ENCODE data around the gene CACNA2D3.

The CACNA2D3 gene

DNA sequence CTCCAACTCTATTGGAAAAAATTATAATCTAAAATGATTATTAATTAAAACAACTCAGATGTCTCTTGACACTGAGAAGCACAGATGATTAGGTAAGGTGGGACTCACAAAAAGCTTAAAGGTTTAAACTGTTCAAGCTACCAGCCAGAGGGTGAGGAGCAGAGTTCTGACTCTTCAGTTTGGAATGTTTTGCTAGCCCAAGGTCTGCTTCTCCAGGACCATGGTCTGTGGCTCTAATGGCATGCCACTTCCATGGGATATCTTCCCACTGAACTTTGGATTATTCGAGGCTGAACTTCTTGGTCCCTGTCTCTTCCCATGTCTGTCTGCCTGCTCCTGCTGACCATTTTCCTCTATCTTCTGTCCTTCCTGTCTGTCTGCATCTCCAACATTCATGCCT lies 49.2 kb downstream of the CACNA2D3 start:
- no peak for DNase-seq (ENCODE audit: low read depth in 2 of 2)

- no peak for DNase-seq (ENCODE audit: low read depth in 2 of 2)
Measured at GRCh38 chr3:54171951-54172350, 49.6 kb downstream of the CACNA2D3 start.

GRCh38 chr3:54173371-54173770 lies 51.0 kb downstream of the CACNA2D3 start:
- no peak for DNase-seq (ENCODE audit: low read depth in 2 of 2)

GRCh38 chr3:54176106-54176505 lies 53.8 kb downstream of the CACNA2D3 start:
- DNase-seq (ENCODE audit: low read depth in 2 of 2) = no peak

DNA sequence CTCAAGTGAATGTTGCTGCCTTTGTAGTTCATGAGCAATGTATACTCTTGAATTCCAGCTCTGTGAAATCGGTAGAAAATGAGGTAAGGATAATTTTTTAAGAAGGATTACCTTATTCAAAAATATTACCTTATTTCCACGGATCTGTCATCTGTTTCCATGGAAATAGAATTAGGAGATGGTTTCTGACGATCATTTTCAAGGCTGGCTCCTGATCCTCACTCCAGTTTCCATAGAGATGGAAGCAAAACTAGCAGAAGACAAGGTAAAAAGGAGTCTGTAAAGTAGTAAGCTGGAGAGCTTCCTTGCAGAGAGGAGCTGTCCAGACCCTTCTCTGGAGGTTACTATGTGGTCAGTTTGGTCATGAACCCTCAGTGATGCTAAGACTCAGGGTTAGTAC lies 55.5 kb downstream of the CACNA2D3 start:
- DNase-seq (ENCODE audit: low read depth in 2 of 2) = no peak

- no peak for DNase-seq (ENCODE audit: low read depth in 2 of 2)
Measured at GRCh38 chr3:54178376-54178775, 56.0 kb downstream of the CACNA2D3 start.

DNA sequence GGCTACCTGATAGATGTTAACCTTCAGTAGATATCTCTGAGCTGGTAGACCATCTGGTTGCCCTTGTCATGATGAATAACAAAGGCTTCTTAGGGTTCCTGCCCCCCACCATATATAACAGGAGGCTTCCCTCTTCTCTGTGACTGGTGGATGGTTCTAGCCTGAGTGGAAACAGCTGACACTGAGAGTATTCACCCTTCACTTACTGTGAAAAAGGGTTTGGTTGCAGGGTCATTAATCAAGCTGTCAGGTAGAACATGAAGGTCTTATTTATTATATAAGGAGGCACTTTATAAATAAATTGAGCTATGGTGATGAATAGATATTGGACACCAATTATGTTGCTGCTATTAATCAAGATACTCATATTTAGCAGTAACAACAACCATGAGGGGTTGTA lies 58.6 kb downstream of the CACNA2D3 start:
- no peak for DNase-seq (ENCODE audit: low read depth in 2 of 2)

GRCh38 chr3:54182242-54182641 lies 59.9 kb downstream of the CACNA2D3 start:
- DNase-seq (ENCODE audit: low read depth in 2 of 2) = no peak

DNA sequence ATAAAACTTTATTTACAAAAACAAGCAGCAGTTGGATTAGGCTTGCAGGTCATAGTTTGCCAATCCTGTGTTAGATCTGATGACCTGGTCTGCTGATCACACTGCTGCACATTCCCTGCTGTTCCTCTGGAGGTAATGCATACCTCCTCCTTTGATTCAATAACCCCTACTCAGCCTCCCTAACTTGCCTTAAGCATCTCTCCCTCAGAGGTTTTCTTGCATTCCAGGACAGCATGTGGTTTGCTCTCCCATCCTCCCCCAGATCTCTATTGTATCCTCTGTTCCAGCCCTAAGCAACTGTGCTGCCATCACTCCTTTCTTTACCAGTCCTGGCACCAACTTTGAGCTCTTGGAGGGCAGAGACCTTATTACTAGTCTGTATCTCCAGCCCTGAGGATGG lies 63.4 kb downstream of the CACNA2D3 start:
- no peak for DNase-seq (ENCODE audit: low read depth in 2 of 2)

GRCh38 chr3:54188176-54188791 lies 65.9 kb downstream of the CACNA2D3 start:
- DNase-seq (ENCODE audit: low read depth in 2 of 2) = no peak

- no peak for DNase-seq (ENCODE audit: low read depth in 2 of 2)
Measured at GRCh38 chr3:54191220-54191619, 68.9 kb downstream of the CACNA2D3 start.

GRCh38 chr3:54192026-54192425 lies 69.7 kb downstream of the CACNA2D3 start:
- DNase-seq (ENCODE audit: low read depth in 2 of 2) = no peak

GRCh38 chr3:54193093-54193492 lies 70.7 kb downstream of the CACNA2D3 start:
- DNase-seq (ENCODE audit: low read depth in 2 of 2) = no peak

- DNase-seq (ENCODE audit: low read depth in 2 of 2) = no peak
Measured at GRCh38 chr3:54196360-54196991, 74.1 kb downstream of the CACNA2D3 start.

DNA sequence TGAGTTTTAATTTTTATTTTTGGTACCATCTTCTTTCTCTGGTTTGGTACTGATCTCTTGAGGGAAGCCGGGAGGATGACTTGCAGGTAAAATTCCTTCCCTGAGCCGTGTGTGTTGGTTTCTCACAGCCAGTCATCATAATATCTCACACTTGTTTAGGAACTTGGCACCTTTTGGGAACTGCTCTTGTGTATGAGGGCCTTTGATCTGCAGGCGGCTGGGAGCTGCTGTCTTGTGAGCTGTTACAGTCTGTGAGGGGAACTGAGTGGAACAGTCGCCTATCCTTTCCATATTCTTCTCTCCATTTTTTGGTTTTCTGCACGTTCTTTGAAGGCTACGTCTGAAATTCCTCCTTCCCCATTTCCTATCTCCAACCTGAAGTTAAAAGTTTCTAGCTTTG lies 75.2 kb downstream of the CACNA2D3 start:
- no peak for DNase-seq (ENCODE audit: low read depth in 2 of 2)

GRCh38 chr3:54198556-54198955 lies 76.2 kb downstream of the CACNA2D3 start:
- DNase-seq (ENCODE audit: low read depth in 2 of 2) = no peak

DNA sequence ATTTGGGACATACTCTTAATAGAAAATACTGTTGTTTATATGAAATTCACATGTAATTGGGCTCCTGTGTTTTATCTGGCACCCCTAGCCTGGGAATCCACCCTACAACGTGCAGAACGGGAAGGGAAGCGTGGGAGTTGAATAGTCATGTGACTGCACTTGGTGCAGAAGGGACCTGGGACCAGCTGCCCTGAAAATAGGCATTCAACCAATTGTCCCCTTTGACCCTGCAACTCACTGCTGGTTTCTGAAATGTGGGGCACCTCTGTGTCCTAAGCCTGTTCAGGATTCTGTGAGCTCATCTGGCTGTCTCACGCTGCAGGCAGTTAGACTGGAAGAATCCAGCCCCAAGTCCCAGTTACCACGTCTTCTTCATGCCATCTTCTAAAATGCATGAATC lies 79.7 kb downstream of the CACNA2D3 start:
- DNase-seq (ENCODE audit: low read depth in 2 of 2) = no peak

GRCh38 chr3:54202651-54203248 lies 80.4 kb downstream of the CACNA2D3 start:
- no peak for DNase-seq (ENCODE audit: low read depth in 2 of 2)

DNA sequence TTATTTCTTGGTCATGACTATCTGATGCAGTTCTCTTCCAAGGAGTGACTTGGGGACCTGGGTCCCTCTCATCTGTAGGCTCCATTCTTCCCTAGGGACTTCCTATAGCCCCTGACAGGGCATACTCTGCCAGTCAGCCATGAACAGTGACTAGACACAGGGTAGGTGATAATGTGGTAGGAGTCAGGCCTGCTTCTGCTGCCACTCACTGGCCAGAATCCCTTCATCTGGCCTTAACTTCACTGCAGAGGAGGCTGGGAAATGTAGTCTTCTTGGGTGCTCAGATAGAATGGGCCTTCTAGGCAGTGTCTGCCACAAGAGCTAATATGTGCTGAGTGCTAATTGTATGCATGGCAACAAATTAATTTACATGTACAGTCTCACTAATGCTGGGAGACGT lies 84.5 kb downstream of the CACNA2D3 start:
- DNase-seq (ENCODE audit: low read depth in 2 of 2) = no peak

DNA sequence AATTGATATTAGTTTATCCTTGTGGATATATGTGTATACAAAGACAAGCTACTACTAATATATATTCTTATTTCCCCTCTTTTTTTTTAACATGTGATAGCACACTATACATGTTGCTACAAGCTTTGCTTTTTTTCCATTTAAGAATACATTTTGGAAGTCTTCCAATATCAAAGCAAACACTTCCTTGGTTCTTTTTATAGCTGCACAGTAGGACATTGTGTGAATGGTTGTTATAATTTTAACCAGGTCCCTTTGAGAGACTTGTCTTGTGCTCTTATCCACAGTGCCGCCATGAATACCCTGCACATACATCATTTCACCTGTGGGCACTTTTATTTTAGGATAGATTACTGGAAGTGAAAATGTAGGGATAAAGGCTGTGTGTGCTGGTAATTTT lies 88.7 kb downstream of the CACNA2D3 start:
- no peak for DNase-seq (ENCODE audit: low read depth in 2 of 2)

DNA sequence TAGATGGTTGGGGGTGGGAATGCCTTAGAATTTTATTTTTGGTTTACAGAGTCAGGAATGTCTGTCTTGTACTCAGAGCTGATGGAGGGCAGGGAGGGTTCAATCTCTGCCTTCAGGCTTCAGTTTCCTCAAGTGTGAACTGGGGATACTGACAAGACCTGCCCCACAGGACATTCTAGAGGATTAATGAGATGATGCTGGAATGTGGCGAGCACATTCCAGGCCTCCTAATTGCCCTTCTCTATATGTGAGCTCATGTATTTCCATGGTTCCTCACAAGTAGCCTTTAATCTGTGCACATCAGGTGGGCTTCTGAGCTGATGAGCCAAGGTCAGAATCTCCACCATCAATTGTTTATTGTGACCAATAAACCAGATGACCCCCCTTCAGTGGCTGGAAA lies 90.4 kb downstream of the CACNA2D3 start:
- DNase-seq (ENCODE audit: low read depth in 2 of 2) = no peak

DNA sequence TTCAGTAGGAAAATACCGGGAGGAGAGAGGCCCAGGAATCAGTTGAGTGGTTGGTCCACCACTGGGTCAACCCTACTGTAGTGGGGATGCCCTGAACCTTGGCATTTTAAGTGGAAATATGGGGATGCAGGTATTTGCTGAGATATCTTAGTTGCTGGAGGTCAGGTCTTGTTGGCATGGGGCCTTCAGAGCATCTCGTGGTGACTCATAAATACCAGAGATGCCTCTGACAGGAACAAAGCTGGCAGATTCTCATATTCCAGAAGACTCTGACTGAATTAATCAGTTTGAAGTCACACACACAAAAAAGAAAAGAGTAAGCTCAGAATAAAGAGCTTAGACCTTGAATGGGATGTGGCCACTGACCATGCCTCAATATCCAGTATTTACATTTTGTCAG lies 91.6 kb downstream of the CACNA2D3 start:
- no peak for DNase-seq (ENCODE audit: low read depth in 2 of 2)

DNA sequence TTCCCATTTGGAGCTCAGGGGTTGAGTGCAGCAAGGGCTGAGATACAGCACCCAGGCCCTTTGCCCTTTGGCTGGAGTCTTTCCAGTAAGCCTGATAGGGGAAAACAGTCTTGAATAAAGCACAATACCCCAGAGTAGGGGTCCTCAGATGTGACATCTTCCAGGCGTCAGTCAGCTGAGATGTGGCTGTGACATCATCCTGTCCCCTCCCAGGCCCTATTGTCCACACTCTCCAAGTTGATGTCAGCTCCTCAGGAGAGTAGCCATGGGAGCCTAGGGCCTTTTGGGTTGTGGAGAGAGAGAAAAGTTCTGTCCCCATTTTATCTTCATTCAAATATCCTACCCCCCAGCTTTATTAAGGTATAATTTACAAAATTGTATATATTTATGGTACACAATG lies 92.5 kb downstream of the CACNA2D3 start:
- DNase-seq (ENCODE audit: low read depth in 2 of 2) = no peak

- no peak for DNase-seq (ENCODE audit: low read depth in 2 of 2)
Measured at GRCh38 chr3:54215521-54215920, 93.2 kb downstream of the CACNA2D3 start.

Data from stimulated activated CD8-positive, alpha-beta memory T cell treated with anti-CD3 and anti-CD28 coated beads, Interleukin-7, amount 100 ng/mL, for 4 hours (primary cell).